CMK (cell line): ENCODE measurements around the gene GREB1.

Experiments
- DNase-seq: peaks from one replicate; pipeline ENCODE4 v3.0.0-alpha.2; 2010; ENCODE audit warnings: low read depth

GREB1 gene

GRCh38 chr2:11559786-11560155 lies 25.9 kb downstream of the GREB1 start:
- no peak for DNase-seq

- DNase-seq, result no peak
Measured at GRCh38 chr2:11560806-11561205, 27.0 kb downstream of the GREB1 start.

- DNase-seq, result no peak
Measured at GRCh38 chr2:11562011-11562410, 28.2 kb downstream of the GREB1 start.

GRCh38 chr2:11562476-11562875 lies 28.6 kb downstream of the GREB1 start:
- DNase-seq, result no peak

- DNase-seq, result no peak
Measured at GRCh38 chr2:11563784-11564666, 30.2 kb downstream of the GREB1 start.

GRCh38 chr2:11564816-11565567 lies 31.1 kb downstream of the GREB1 start:
- no peak for DNase-seq

- DNase-seq, result no peak
Measured at GRCh38 chr2:11566383-11566782, 32.5 kb downstream of the GREB1 start.

GRCh38 chr2:11567631-11568031 lies 33.8 kb downstream of the GREB1 start:
- DNase-seq, result no peak

GRCh38 chr2:11568436-11568835 lies 34.6 kb downstream of the GREB1 start:
- DNase-seq, result no peak

- no peak for DNase-seq
Measured at GRCh38 chr2:11569636-11570035, 35.8 kb downstream of the GREB1 start.

GRCh38 chr2:11571170-11571569 lies 37.3 kb downstream of the GREB1 start:
- no peak for DNase-seq

GRCh38 chr2:11572996-11573395 lies 39.2 kb downstream of the GREB1 start:
- DNase-seq, result no peak

GRCh38 chr2:11573418-11574175 lies 39.8 kb downstream of the GREB1 start:
- DNase-seq, result no peak

GRCh38 chr2:11574176-11575046 lies 40.6 kb downstream of the GREB1 start:
- DNase-seq, result no peak

- no peak for DNase-seq
Measured at GRCh38 chr2:11576398-11576797, 42.6 kb downstream of the GREB1 start.

GRCh38 chr2:11577101-11577883 lies 43.4 kb downstream of the GREB1 start:
- DNase-seq, result peak; percentile 32

- DNase-seq, result peak; percentile 48
Measured at GRCh38 chr2:11578081-11578948, 44.5 kb downstream of the GREB1 start.

- no peak for DNase-seq
Measured at GRCh38 chr2:11578986-11579774, 45.3 kb downstream of the GREB1 start.
